IMR-90 (cell line): ENCODE results near the gene SHROOM3. TPM values are rescaled to one million over a fixed set of nuclear protein-coding genes. Genes with fewer than 3 reads are reported as not detected.

Experiments used
- ATAC-seq: fragments of 200-7000 bp; cut with Tn5 transposase; 2 replicates; pipeline ENCODE4 v1.9.1; 2020; ENCODE audit warnings: low read depth, mild to moderate bottlenecking, moderate library complexity
- BruUV-seq: library from RNA; stranded (reverse); fragments of 400-500 nt; replicated peaks from 2 replicates; lab custom pipeline; 2021; lab: Mats Ljungman, UMichigan
- CTCF ChIA-PET: fragments of 300-600 bp; formaldehyde crosslinking; extraction: SDS; loops from one replicate; lab custom pipeline; 2021; ENCODE audit warnings: antibody characterized with exemption; lab: Yijun Ruan, JAX
- POLR2A ChIA-PET: fragments of 300-600 bp; sonication (Branson Sonifier 250); formaldehyde crosslinking; loops from one replicate; lab custom pipeline; 2022; ENCODE audit warnings: antibody characterized with exemption; ENCODE audit not compliant: unreplicated experiment; lab: Charles Lee
- DNase-seq: peaks from one replicate; pipeline ENCODE4 v3.0.0; 2013
- H2AFZ ChIP-seq: replicated peaks from 2 replicates; pipeline ENCODE3; 2013; ENCODE audit warnings: low read length, mild to moderate bottlenecking; ENCODE audit not compliant: poor library complexity
- H2AK5ac ChIP-seq: 2 replicates; pipeline ENCODE4 v1.6.1; 2013; ENCODE audit warnings: low read depth, low read length, inconsistent platforms
- H2AK9ac ChIP-seq: replicated peaks from 2 replicates; pipeline ENCODE3; 2013; ENCODE audit warnings: mild to moderate bottlenecking, low read depth, low read length, moderate library complexity; ENCODE audit not compliant: poor library complexity
- H2BK120ac ChIP-seq: 2 replicates; pipeline ENCODE4 v1.6.1; 2013; ENCODE audit warnings: low read depth, low read length, inconsistent platforms
- H2BK15ac ChIP-seq: 3 replicates; pipeline ENCODE4 v1.6.1; 2013; ENCODE audit warnings: low read depth, low read length, inconsistent platforms
- H2BK20ac ChIP-seq: 2 replicates; pipeline ENCODE4 v1.6.1; 2013; ENCODE audit warnings: low read depth, mild to moderate bottlenecking, inconsistent platforms, low read length, moderate library complexity
- H2BK5ac ChIP-seq: 2 replicates; pipeline ENCODE4 v1.6.1; 2013; ENCODE audit warnings: mild to moderate bottlenecking, low read depth, low read length, inconsistent platforms; ENCODE audit not compliant: poor library complexity, severe bottlenecking
- H3K14ac ChIP-seq: replicated peaks from 2 replicates; pipeline ENCODE4 v1.6.1; 2013; ENCODE audit warnings: low read depth, low read length, inconsistent platforms
- H3K18ac ChIP-seq: 2 replicates; pipeline ENCODE4 v1.6.1; 2013; ENCODE audit warnings: low read depth, low read length, control low read depth
- H3K23ac ChIP-seq: 2 replicates; pipeline ENCODE4 v1.6.1; 2013; ENCODE audit warnings: low read depth, low read length, inconsistent platforms
- H3K27ac ChIP-seq: 2 replicates; pipeline ENCODE4 v1.5.1; 2013; ENCODE audit warnings: mild to moderate bottlenecking, control low read depth, low read length; ENCODE audit not compliant: insufficient read depth
- H3K27me3 ChIP-seq: 2 replicates; pipeline ENCODE4 v1.6.1; 2013; ENCODE audit warnings: low read length; ENCODE audit not compliant: control insufficient read depth, insufficient read depth
- H3K36me3 ChIP-seq: 2 replicates; pipeline ENCODE4 v1.6.1; 2013; ENCODE audit warnings: low read length, mixed read lengths; ENCODE audit not compliant: control insufficient read depth, insufficient read depth
- H3K4ac ChIP-seq: 2 replicates; pipeline ENCODE4 v1.6.1; 2013; ENCODE audit warnings: low read depth, low read length, inconsistent platforms
- H3K4me1 ChIP-seq: 2 replicates; pipeline ENCODE4 v1.6.1; 2013; ENCODE audit warnings: low read length, mixed read lengths; ENCODE audit not compliant: control insufficient read depth, insufficient read depth
- H3K4me2 ChIP-seq: 2 replicates; pipeline ENCODE4 v1.6.1; 2013; ENCODE audit warnings: low read depth, mild to moderate bottlenecking, control low read depth, low read length, moderate library complexity
- H3K4me3 ChIP-seq: 2 replicates; pipeline ENCODE4 v1.5.1; 2013; ENCODE audit warnings: low read depth, mild to moderate bottlenecking, control low read depth, low read length, moderate library complexity; ENCODE audit not compliant: insufficient read depth
- H3K56ac ChIP-seq: 2 replicates; pipeline ENCODE4 v1.6.1; 2013; ENCODE audit warnings: low read length, inconsistent platforms; ENCODE audit not compliant: insufficient read depth; ENCODE audit errors: extremely low read depth
- H3K79me1 ChIP-seq, 2 experiments: 2 replicates each; pipeline ENCODE4 v1.6.1; 2013; ENCODE audit warnings: low read length in 2 of 2, inconsistent platforms in 1 of 2, low read depth in 1 of 2
- H3K9ac ChIP-seq: 2 replicates; pipeline ENCODE4 v1.6.1; 2013; ENCODE audit warnings: low read depth, low read length, control low read depth
- H3K9me1 ChIP-seq: 2 replicates; pipeline ENCODE4 v1.6.1; 2013; ENCODE audit warnings: low read length, inconsistent platforms; ENCODE audit not compliant: insufficient read depth
- H3K9me3 ChIP-seq: 2 replicates; pipeline ENCODE4 v1.6.1; 2013; ENCODE audit warnings: low read length; ENCODE audit not compliant: control insufficient read depth, insufficient read depth
- H4K20me1 ChIP-seq: 2 replicates; pipeline ENCODE4 v1.6.1; 2013; ENCODE audit warnings: low read length, inconsistent platforms; ENCODE audit not compliant: insufficient read depth
- H4K5ac ChIP-seq: 2 replicates; pipeline ENCODE4 v1.6.1; 2013; ENCODE audit warnings: mild to moderate bottlenecking, low read depth, low read length, control low read depth
- H4K8ac ChIP-seq, 2 experiments: 2 replicates each; pipeline ENCODE4 v1.6.1; 2013; ENCODE audit warnings: low read depth in 2 of 2, low read length in 2 of 2, control low read depth in 1 of 2, inconsistent platforms in 1 of 2
- H4K91ac ChIP-seq: 2 replicates; pipeline ENCODE4 v1.6.1; 2013; ENCODE audit warnings: low read depth, low read length, inconsistent platforms; ENCODE audit not compliant: insufficient read depth
- MAFK ChIP-seq: IDR thresholded peaks from 2 replicates; pipeline ENCODE4 v1.6.1; 2012; ENCODE audit warnings: low read depth, low read length, improper control_type of control experiment
- POLR2A ChIP-seq: IDR thresholded peaks from 2 replicates; pipeline ENCODE4 v1.6.1; 2012; ENCODE audit warnings: mild to moderate bottlenecking, low read depth, low read length
- RCOR1 ChIP-seq: IDR thresholded peaks from 2 replicates; pipeline ENCODE4 v1.6.1; 2012; ENCODE audit warnings: mild to moderate bottlenecking, low read length, improper control_type of control experiment; ENCODE audit not compliant: insufficient replicate concordance
- RFX5 ChIP-seq: IDR thresholded peaks from 2 replicates; pipeline ENCODE4 v1.8.0; 2012; ENCODE audit warnings: low read depth, mild to moderate bottlenecking, low read length, moderate library complexity
- WGBS, 2 experiments: methylation state at CpG; one replicate each; pipeline versions ENCODE4 v1.1.5 to v1.1.7; 2013; ENCODE audit warnings: missing lambda C conversion rate in 2 of 2; ENCODE audit not compliant: insufficient read length in 1 of 2; ENCODE audit errors: extremely low coverage in 2 of 2; 5-methylcytosine and 5-hydroxymethylcytosine counted together
- dilution Hi-C: fragments of 300-500 bp; cut with HindIII; formaldehyde crosslinking; loops from one replicate; pipeline ENCODE4 v1.14.3; 2018; ENCODE audit warnings: low sequenced_read_pairs; ENCODE audit not compliant: unreplicated experiment
- in situ Hi-C: fragments of 300-500 bp; cut with MboI; formaldehyde crosslinking; loops from 3 replicates; pipeline ENCODE4 v1.14.3; 2019; ENCODE audit warnings: low sequenced_read_pairs, inconsistent platforms, mixed read lengths
- intact Hi-C: fragments of 100-400 bp; cut with micrococcal nuclease; formaldehyde crosslinking; loops from 2 replicates; pipeline ENCODE4 v1.10.0; 2022
- polyA plus RNA-seq, 3 experiments: library from polyadenylated mRNA; depleted of rRNA; stranded (reverse); fragments of >200 nt; gene quantifications; 2 replicates each; pipeline ENCODE4 v1.2.3, GENCODE V29; 2012; ENCODE audit warnings: low replicate concordance in 1 of 3
- total RNA-seq: library from RNA; depleted of rRNA; stranded (reverse); fragments of >200 nt; gene quantifications from 2 replicates; pipeline ENCODE4 v1.2.3, GENCODE V29; 2012
- TF ChIP-seq, protein P1 (sequence below): conservative IDR thresholded peaks from 2 replicates; pipeline ENCODE4 v1.5.1; 2012; ENCODE audit warnings: mild to moderate bottlenecking, low read depth, low read length, improper control_type of control experiment

The SHROOM3 gene
- total and polyA plus RNA-seq, 2 of the 4 experiments (the other 2 are of a cell fraction), result 10.8 to 19.5 TPM

DNA sequence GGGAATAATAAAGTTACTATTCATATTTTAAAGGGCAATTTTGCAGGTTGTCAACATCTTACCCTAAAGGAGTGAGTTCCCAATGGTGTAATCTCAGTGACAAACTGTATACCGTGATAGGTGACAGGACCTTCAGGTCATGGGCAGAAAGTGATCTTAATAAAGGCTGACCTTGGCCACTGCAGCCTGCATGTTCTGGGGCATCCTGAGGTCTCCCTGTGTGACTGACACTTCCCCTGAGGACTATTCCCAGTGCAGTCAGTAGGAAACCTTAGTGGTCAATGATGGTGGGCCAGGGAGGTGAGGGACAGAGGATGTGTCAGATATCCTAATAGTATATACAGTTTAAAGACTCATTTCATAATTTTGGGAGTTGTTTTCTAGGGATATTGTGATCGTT is 137.2 kb downstream of the SHROOM3 start:
- Histone ChIP-seq H3K4me2 (no peak overlapping the region), H3K56ac (no peak overlapping the region), H3K79me1 (peaks cover 0 to 3% of the 10 kb centered on the region in 2 experiments; a peak in 1 of 4 replicates), H3K9me3 (no peaks in the 10 kb centered on the region), H2BK15ac (peak overlapping the region; percentile 68; the same call in 2 of the 3 replicates), H3K9ac (no peak overlapping the region), H3K36me3 (no peaks in the 10 kb centered on the region), H4K20me1 (no peaks in the 10 kb centered on the region), H2AK5ac (peak overlapping the region; percentile 92), H3K14ac (peak overlapping the region; percentile 54), H3K4ac (peak overlapping the region; percentile 77), H3K27ac (no peak overlapping the region), H3K18ac (peak overlapping the region; percentile 6; the same call in 1 of the 2 replicates), H3K9me1 (peaks cover 10% of the 10 kb centered on the region), H4K5ac (peak overlapping the region; percentile 32; the same call in 1 of the 2 replicates), H4K91ac (peak overlapping the region; percentile 76), H2BK20ac (0 out of 2 replicates have a peak overlapping the region, but pooled peaks have one; percentile 36), H2BK120ac (peak overlapping the region; percentile 23), H2AFZ (no peak overlapping the region), H2BK5ac (no peak overlapping the region), H3K4me1 (peaks cover 13% of the 10 kb centered on the region), H3K4me3 (no peak overlapping the region), H3K23ac (no peak overlapping the region; the same call in 1 of the 2 replicates), H3K27me3 (no peaks in the 10 kb centered on the region), H2AK9ac (no peak overlapping the region), H4K8ac (peak overlapping the region in 1 of 2 experiments; percentile 43; a peak in 1 of 4 replicates)
- no CpG with 5 or more reads among the region's 2 CpGs for WGBS, 2 experiments
- in situ Hi-C loops (no loop called here), intact Hi-C loops (loop anchor here (5.0 kb wide), 1 partner anchor 40 kb away; no protein-coding TSS in a partner anchor), dilution Hi-C loops (no loop called here)
- ChIA-PET POLR2A (no interaction called here), CTCF (no interaction called here)
- TF ChIP-seq MAFK, result no peak
- TF ChIP-seq, protein P1, sequence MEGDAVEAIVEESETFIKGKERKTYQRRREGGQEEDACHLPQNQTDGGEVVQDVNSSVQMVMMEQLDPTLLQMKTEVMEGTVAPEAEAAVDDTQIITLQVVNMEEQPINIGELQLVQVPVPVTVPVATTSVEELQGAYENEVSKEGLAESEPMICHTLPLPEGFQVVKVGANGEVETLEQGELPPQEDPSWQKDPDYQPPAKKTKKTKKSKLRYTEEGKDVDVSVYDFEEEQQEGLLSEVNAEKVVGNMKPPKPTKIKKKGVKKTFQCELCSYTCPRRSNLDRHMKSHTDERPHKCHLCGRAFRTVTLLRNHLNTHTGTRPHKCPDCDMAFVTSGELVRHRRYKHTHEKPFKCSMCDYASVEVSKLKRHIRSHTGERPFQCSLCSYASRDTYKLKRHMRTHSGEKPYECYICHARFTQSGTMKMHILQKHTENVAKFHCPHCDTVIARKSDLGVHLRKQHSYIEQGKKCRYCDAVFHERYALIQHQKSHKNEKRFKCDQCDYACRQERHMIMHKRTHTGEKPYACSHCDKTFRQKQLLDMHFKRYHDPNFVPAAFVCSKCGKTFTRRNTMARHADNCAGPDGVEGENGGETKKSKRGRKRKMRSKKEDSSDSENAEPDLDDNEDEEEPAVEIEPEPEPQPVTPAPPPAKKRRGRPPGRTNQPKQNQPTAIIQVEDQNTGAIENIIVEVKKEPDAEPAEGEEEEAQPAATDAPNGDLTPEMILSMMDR, result no peak
- TF ChIP-seq POLR2A, result no peak
- TF ChIP-seq RFX5, result no peak
- no peak for TF ChIP-seq RCOR1
- no TSS peak for BruUV-seq
- no peak for ATAC-seq
- DNase-seq, result no peak
